GM18870 (cell line): ENCODE measurements around the gene GPR156.
"Not testable (repeated sequence)": the region's sequence is repeated elsewhere in the genome, so short reads cannot be mapped to it uniquely, and the experiment has no call there.

Experiments
- ATAC-seq: cut with Tn5 transposase; IDR thresholded peaks from one replicate; pipeline ENCODE4 v1.9.1; 2021; ENCODE audit warnings: moderate library complexity; ENCODE audit not compliant: unreplicated experiment

Gene GPR156

GRCh38 chr3:120275618-120276017 lies 9.4 kb downstream of the GPR156 start:
- no peak for ATAC-seq

DNA sequence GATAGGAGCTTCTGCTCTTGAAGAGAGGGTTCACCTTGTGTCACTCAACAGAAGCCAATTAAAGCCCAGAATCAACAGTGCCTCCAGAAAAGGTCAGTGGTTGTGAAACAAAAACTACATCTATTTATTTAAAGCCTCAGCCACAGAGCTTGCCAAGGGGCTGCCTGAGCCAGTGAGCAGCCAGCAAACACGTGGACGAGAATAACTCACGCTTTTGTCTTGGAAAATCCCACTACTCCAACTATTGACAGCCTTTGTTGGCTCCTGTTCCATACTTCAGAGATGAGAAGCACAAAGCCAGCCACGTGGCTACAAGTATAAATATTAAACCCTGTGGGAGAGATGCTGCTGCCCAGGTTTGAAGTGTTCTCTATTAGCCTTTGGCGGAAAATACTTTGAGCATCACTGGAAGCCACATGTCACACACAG lies 10.3 kb downstream of the GPR156 start:
- no peak for ATAC-seq

- no peak for ATAC-seq
Observed at GRCh38 chr3:120272286-120272685, 12.7 kb downstream of the GPR156 start.

- ATAC-seq = no peak
Observed at GRCh38 chr3:120265989-120266388, 19.0 kb downstream of the GPR156 start.

GRCh38 chr3:120264963-120265362 lies 20.1 kb downstream of the GPR156 start:
- ATAC-seq = no peak

GRCh38 chr3:120263792-120264191 lies 21.2 kb downstream of the GPR156 start:
- ATAC-seq = no peak

DNA sequence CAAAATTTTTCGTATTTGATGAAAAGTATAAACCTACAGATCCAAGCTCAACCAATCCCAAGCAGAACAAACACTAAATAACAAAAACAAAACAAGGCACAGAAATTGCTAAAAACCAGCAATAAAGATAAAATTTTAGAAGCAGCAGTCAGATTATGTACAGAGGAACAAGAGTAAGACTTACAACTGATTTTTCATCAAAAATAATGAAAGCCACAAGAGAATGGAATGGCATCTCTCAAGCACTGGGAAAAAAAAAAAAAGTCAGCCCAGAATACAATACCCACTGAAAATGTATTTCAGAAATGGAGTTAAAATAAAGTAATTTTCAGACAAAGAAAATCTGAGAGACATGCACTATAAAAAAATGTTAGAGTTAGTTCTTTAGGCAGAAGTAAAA lies 27.0 kb downstream of the GPR156 start:
- no peak for ATAC-seq

DNA sequence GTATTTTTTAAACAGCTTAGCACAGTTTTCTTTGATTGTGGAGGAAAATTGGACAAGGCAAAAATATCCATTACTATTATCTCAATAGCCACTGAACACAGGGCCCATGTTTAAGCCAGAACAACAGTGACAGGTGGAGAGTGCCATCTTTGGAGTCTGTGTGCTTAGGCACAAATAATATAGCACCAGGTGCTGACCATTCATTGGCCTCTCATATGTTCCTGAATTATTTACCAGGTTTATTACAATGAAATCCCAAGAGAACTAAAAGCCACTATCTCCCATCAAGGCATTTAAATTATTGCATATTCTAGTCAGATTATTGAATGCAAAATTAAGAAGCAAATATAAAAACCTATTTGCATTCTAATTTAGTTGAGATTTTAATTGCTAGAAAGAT lies 39.6 kb downstream of the GPR156 start:
- no peak for ATAC-seq

DNA sequence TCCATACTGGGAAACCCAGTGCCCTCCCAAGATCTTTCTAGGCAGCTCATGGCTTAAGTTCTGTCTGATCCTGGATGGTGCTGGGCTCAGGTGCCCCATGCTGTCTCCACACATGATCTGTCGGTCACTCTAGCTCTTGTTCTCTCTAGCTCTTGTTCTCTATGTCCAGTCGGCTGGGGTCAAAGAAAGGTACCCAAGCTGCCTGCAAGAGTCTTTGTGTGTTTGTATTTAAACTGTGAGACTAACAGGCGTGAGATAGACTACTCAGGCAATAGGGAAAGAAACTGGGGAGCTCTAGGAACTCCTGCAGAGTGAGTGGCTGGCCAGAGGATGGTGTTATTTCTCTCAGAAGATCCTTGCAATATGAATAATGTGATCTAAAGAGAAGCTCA lies 40.2 kb downstream of the GPR156 start:
- no peak for ATAC-seq

- no peak for ATAC-seq
Observed at GRCh38 chr3:120239644-120240043, 45.4 kb downstream of the GPR156 start.

- no peak for ATAC-seq
Observed at GRCh38 chr3:120227710-120228347, 57.2 kb downstream of the GPR156 start.

DNA sequence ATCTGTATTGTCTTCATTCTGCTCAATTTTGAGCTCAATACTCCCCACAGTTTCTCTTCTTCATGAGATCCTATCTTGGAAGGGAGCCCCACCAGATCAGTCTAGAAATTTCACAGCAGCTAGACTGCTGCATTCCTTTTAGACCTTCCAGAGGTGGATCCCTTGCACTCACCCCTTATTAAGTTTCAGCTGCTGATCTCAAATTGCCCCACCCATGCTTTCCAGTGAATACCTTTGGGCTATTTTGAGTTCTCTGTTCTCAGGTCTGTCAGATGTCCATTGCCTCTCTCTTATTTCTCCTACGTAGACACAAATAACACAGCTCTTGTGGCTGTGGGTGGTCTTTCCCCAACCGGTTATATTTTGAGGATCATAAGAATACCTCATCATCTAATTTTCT lies 60.8 kb downstream of the GPR156 start:
- no peak for ATAC-seq

DNA sequence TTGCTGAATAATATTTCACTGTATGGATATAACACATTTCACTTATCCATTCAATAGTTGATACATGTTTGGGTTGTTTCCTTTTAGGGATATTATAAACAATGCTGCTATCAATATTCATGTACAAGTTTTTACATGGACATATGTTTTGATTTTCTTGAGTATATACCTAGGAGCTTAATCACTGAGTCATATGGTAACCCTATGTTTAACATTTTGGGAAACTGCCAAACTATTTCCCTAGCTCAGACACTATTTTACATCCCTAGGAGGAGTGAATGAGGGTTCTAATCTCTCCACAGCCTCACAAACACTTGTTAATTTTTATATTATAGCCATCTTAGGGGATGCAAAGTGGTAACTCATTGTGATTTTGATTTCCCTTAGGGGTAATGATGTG lies 66.0 kb downstream of the GPR156 start:
- ATAC-seq = no peak

DNA sequence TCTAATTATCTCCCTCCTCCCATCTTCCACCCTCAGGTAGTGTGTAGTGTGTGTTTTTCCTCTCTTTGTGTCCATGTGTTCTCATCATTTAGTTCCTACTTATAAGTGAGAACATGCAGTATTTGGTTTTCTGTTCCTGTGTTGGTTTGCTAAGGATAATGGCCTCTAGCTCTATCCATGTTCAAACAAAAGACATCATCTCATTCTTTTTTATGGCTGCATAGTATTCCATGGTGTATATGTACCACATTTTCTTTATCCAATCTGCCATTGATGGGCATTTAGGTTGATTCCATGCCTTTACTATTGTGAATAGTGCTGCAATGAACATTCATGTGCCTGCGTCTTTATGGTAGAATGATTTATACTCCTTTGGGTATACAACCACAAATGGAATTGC lies 68.4 kb downstream of the GPR156 start:
- not testable (repeated sequence) for ATAC-seq

DNA sequence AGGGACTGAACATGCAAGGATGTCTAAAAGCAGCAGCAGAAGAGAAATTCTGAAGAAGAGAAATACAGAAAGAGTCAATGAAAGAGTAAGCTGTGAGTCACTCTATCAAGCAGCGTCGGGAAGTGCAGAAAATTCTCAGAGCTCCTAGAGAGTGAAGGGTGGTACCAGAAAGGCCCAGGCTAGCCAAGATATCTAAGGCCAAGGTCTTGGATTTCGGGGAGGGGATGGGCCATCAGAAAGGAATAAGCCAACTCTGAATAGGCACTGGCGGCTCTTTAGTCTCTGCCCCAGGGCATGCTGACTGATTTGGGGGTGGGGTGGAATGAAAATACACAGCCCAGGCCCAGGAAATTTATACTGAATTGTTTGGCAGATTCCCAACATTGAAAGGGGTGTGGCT lies 70.8 kb downstream of the GPR156 start:
- no peak for ATAC-seq

DNA sequence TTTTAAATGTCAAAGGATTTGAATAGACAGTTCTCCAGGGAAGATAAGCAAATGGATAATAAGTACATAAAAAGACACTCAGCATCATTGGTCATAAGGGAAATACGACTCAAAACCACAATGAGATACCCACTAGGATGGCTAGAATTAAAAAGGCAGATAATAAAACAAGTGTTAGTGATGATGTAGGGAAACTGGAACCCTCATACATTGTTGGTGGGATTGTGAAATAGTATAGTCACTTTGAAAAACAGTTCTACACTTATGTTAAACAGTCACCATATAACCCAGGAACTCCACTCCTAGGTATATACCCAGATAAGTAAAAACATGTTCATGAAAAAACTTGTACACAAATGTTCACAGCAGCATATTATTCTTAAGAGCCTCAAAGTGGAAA lies 72.5 kb downstream of the GPR156 start:
- no peak for ATAC-seq

- ATAC-seq = no peak
Observed at GRCh38 chr3:120209425-120209824, 75.6 kb downstream of the GPR156 start.

DNA sequence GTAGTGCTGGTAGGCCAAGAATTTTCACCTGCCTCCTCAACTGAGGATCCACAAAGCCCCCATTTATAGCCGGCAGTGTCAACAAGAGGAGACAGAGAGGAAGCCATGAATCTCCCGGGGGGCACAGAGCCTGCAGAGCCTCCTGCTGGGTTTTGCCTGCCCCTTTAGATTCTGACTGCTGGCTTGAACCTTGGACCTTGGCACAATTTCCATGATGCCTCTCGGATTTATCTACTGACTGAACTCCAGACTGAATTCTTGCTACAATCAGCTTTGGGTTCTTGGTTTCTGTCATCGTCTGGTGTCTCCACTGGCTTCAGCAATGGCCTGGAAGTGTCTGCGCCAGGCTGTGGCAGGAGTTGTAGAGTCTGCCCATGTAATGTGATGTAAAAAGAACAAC lies 80.7 kb downstream of the GPR156 start:
- no peak for ATAC-seq

- ATAC-seq = no peak
Observed at GRCh38 chr3:120203621-120204020, 81.4 kb downstream of the GPR156 start.

DNA sequence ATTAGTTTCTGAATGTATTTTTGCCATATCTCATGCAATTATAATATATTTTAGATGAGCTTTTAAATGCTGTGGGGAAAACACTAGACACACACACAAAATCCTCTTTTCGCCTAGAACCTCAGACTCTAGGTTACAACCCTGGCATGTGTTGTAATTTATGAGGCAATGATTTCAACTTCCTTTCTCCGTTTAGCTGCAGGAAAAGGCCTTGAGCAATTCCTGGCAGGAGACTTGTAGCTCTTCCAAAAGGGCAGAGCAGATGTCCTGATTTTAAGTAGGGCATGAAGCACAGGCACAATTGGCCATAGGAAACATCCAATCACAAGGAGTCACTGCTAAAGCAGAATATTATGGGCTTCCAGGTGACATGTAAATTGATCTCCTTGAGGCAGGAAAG lies 82.0 kb downstream of the GPR156 start:
- ATAC-seq = no peak

GRCh38 chr3:120202363-120202762 lies 82.7 kb downstream of the GPR156 start:
- ATAC-seq = no peak

DNA sequence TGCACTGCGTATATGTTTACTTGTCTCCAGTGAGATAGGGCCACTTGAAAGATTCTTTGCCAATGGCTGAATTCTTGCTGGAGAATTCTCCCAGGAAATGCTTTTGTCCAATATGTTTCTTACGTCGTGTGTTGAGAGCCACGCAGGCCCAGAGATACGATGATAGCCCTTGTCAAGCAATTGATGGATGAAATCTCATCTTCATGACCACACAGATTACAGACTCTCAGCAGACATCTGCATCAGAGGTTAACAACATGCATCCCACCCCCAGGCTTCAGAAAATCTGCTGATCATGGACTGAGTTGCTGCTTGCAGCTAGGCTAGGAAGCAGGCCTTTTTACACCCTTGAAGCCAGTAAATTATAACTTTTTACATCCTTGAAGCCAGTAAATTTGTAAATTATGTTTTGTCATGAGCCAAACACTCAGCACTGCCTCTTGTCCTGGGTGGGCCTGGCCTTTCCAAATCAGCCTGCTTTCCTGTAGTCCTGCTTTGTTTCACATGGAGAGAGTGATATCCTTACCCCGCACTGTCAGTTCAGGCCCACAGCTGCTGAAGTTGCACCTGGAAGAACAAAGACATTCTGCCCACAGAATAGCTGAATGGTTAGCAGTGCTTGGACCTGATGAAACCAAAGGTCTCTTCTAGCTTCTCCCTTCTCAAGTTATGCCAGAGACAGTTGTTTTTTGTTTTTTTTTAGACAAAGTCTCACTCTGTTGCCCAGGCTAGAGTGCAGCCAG lies 84.4 kb downstream of the GPR156 start:
- no peak for ATAC-seq
